ENCODE measurements around the gene NID1.

The NID1 gene

GRCh38 chr1:235931171-235931738 lies 133.6 kb downstream of the NID1 start:
- no peak overlapping the region for H3K9ac ChIP-seq (ENCODE audit: low read length)
- no peaks in the 10 kb centered on the region for H3K9me2 ChIP-seq (replicated peaks; ENCODE audit: insufficient read depth, low read length)
- H3K36me3 ChIP-seq (replicated peaks; ENCODE audit: insufficient read depth, low read length): no peaks in the 10 kb centered on the region
- H3K4me1 ChIP-seq (ENCODE audit: low read length): no peaks in the 10 kb centered on the region
- H4K20me1 ChIP-seq (ENCODE audit: insufficient read depth, low read length): no peaks in the 10 kb centered on the region
- TF ChIP-seq EZH2 (optimal IDR thresholded peaks at IDR 0.05; ENCODE audit: low read depth, low read length) (no peak), EZH2phosphoT487 (IDR thresholded peaks at IDR 0.05; ENCODE audit: low read length) (no peak)
- TF ChIP-seq, protein P1, sequence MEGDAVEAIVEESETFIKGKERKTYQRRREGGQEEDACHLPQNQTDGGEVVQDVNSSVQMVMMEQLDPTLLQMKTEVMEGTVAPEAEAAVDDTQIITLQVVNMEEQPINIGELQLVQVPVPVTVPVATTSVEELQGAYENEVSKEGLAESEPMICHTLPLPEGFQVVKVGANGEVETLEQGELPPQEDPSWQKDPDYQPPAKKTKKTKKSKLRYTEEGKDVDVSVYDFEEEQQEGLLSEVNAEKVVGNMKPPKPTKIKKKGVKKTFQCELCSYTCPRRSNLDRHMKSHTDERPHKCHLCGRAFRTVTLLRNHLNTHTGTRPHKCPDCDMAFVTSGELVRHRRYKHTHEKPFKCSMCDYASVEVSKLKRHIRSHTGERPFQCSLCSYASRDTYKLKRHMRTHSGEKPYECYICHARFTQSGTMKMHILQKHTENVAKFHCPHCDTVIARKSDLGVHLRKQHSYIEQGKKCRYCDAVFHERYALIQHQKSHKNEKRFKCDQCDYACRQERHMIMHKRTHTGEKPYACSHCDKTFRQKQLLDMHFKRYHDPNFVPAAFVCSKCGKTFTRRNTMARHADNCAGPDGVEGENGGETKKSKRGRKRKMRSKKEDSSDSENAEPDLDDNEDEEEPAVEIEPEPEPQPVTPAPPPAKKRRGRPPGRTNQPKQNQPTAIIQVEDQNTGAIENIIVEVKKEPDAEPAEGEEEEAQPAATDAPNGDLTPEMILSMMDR (IDR thresholded peaks at IDR 0.05; ENCODE audit: low read length): no peak
- no peak overlapping the region for H3K27ac ChIP-seq (ENCODE audit: low read length)
- no peaks in the 10 kb centered on the region for H3K9me3 ChIP-seq (replicated peaks; ENCODE audit: insufficient read depth, low read length)
- H3K79me2 ChIP-seq (ENCODE audit: low read length): no peaks in the 10 kb centered on the region
- no peak for DNase-seq
- H2AFZ ChIP-seq (ENCODE audit: low read length): no peak overlapping the region
- no peaks in the 10 kb centered on the region for H3F3A ChIP-seq (ENCODE audit: insufficient read depth, low read length)
- H3K4me2 ChIP-seq (ENCODE audit: low read depth, low read length): no peak overlapping the region
- H3K4me3 ChIP-seq (ENCODE audit: low read length): no peak overlapping the region
- no peaks in the 10 kb centered on the region for H3K27me3 ChIP-seq (replicated peaks; ENCODE audit: insufficient read depth, low read length)

GRCh38 chr1:235930543-235930942 lies 134.3 kb downstream of the NID1 start:
- Histone ChIP-seq H3K9me3 (replicated peaks; ENCODE audit: insufficient read depth, low read length) (no peaks in the 10 kb centered on the region), H3K9ac (ENCODE audit: low read length) (no peak overlapping the region), H3K36me3 (replicated peaks; ENCODE audit: insufficient read depth, low read length) (no peaks in the 10 kb centered on the region), H3K27me3 (replicated peaks; ENCODE audit: insufficient read depth, low read length) (no peaks in the 10 kb centered on the region), H3K9me2 (replicated peaks; ENCODE audit: insufficient read depth, low read length) (no peaks in the 10 kb centered on the region), H2AFZ (ENCODE audit: low read length) (no peak overlapping the region), H4K20me1 (ENCODE audit: insufficient read depth, low read length) (no peaks in the 10 kb centered on the region), H3K4me3 (ENCODE audit: low read length) (no peak overlapping the region), H3K79me2 (ENCODE audit: low read length) (no peaks in the 10 kb centered on the region), H3K4me2 (ENCODE audit: low read depth, low read length) (no peak overlapping the region), H3K27ac (ENCODE audit: low read length) (no peak overlapping the region), H3K4me1 (ENCODE audit: low read length) (no peaks in the 10 kb centered on the region), H3F3A (ENCODE audit: insufficient read depth, low read length) (no peaks in the 10 kb centered on the region)
- DNase-seq: no peak
- TF ChIP-seq, protein P1 (IDR thresholded peaks at IDR 0.05; ENCODE audit: low read length): no peak
- TF ChIP-seq EZH2phosphoT487 (IDR thresholded peaks at IDR 0.05; ENCODE audit: low read length) (no peak), EZH2 (optimal IDR thresholded peaks at IDR 0.05; ENCODE audit: low read depth, low read length) (no peak)

GRCh38 chr1:235929216-235929615 lies 135.7 kb downstream of the NID1 start:
- no peak overlapping the region for H2AFZ ChIP-seq (ENCODE audit: low read length)
- no peak for DNase-seq
- H3K36me3 ChIP-seq (replicated peaks; ENCODE audit: insufficient read depth, low read length): no peaks in the 10 kb centered on the region
- H3K79me2 ChIP-seq (ENCODE audit: low read length): no peaks in the 10 kb centered on the region
- peaks cover 2% of the 10 kb centered on the region; the same call in 1 of the 2 replicates for H3F3A ChIP-seq (ENCODE audit: insufficient read depth, low read length)
- H3K4me1 ChIP-seq (ENCODE audit: low read length): peaks cover 4% of the 10 kb centered on the region
- no peak overlapping the region for H3K4me2 ChIP-seq (ENCODE audit: low read depth, low read length)
- no peaks in the 10 kb centered on the region for H3K9me3 ChIP-seq (replicated peaks; ENCODE audit: insufficient read depth, low read length)
- H4K20me1 ChIP-seq (ENCODE audit: insufficient read depth, low read length): no peaks in the 10 kb centered on the region
- H3K27ac ChIP-seq (ENCODE audit: low read length): no peak overlapping the region
- TF ChIP-seq, protein P1 (IDR thresholded peaks at IDR 0.05; ENCODE audit: low read length): no peak
- TF ChIP-seq EZH2phosphoT487 (IDR thresholded peaks at IDR 0.05; ENCODE audit: low read length): no peak
- H3K27me3 ChIP-seq (replicated peaks; ENCODE audit: insufficient read depth, low read length): no peaks in the 10 kb centered on the region
- no peak overlapping the region for H3K9ac ChIP-seq (ENCODE audit: low read length)
- H3K9me2 ChIP-seq (replicated peaks; ENCODE audit: insufficient read depth, low read length): no peaks in the 10 kb centered on the region
- no peak overlapping the region for H3K4me3 ChIP-seq (ENCODE audit: low read length)
